Right renal cortex interstitium (tissue), 3 donors: ENCODE measurements around the gene STIMATE. TPM values are rescaled to one million over a fixed set of nuclear protein-coding genes. Genes with fewer than 3 reads are reported as not detected.

Experiments
- DNase-seq, 3 donors: peaks; one replicate each; pipeline ENCODE4 v3.0.0-alpha.2; 2013; ENCODE audit warnings: low read depth in 3 of 3, low spot score in 2 of 3
- polyA plus RNA-seq, 3 donors: library from polyadenylated mRNA; unstranded; fragments of 120-200 nt; gene quantifications; one replicate each; pipeline ENCODE4 v1.2.1, GENCODE V29; 2013; ENCODE audit not compliant: insufficient read length in 3 of 3

STIMATE gene
- polyA plus RNA-seq, 3 donors = 14.7 to 15.8 (median 15.2) TPM

DNA sequence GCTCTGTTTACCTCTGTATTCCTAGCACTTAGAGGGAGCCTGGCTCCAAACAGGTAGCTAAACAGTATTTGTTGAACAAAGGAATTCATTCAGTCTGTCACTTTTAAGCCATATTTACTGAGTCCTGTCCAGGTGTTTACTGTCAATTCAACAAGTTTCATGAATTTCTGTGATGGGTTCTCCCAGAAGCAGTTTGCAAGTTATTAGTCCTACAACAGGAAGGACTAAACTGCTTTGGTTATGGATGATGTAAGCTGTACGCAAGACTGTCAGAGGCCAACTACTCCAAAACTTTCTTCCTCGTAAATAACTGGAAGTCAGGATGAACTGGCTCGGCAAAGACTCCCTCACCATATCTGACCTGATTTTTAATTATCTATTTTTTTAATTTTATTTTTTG is 25.1 kb downstream of the STIMATE start:
- no peak for DNase-seq

DNA sequence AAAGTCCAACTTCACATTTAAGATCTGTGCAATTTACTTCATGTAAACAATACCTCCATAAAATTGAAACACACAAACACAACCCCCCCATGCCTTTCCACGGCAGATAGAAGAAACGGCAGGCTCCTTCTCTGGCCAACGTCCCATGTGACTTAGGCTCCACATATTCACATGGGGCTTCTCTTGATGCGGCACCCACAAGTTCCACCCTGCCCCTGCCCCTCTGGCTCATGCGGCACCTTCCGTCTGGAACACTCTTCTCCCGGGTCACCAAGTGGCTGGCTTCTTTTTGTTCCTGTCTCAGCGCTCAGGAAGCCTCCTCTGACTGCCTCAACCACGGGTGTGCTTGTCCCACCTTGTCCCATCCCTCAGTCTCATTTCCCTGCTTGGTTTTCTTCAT is 25.6 kb downstream of the STIMATE start:
- no peak for DNase-seq

DNA sequence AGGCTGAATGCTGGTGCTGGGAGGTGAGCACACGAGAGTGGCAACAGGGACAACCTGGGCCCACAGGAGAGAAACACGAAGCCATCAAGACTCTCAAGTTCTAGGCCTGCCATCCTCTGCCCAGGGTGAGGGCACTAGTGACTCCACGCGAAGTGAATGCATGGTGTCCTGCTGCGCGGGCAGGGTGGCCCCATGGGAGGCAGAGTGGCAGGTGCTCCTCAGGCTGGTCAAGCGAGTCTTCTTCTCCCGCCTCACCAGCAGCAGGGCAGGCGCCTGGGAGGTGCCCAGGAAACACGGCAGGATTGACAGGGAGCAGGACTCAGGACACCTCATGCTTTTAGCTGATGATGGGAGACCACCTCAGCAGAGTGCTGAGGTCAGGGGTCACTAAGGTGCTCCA is 26.9 kb downstream of the STIMATE start:
- DNase-seq = no peak

DNA sequence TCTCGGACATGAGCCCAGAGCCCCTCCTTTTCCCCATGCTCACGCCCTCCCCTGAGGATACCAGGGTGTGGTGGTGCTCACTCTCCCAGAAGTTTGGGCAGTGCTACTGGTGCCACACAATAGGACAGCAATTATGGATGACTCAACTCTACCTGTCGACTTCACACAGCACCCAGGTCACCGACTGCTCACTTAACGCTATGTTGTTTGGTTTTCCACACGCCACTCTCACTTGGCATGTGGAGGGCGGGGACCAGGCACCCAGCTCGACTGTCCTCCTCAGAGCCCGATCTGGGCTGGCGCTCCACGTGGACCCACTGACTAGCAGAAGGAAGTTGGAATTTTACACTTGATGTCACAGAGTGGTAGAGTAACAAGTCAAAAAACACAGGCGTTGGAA is 30.9 kb downstream of the STIMATE start:
- no peak for DNase-seq

DNA sequence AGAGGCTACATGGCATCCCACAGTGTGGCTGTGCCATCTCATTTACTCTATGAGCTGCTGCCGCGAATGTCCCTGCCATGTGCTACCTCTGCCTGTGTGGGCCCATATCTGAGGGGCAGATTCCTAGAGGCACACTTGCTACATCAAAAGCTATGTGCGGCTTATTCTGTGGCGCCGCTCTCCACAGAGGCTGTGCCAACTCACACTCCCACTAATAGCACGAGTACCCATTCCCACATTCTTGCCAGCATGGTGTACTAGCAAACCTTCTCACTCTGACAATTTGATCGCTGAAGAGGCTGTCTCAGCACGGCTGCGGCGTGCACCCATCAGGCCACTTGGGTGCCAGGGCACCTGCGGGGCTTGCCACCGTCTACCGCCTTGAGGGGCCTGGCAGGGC is 31.4 kb downstream of the STIMATE start:
- no peak for DNase-seq

DNA sequence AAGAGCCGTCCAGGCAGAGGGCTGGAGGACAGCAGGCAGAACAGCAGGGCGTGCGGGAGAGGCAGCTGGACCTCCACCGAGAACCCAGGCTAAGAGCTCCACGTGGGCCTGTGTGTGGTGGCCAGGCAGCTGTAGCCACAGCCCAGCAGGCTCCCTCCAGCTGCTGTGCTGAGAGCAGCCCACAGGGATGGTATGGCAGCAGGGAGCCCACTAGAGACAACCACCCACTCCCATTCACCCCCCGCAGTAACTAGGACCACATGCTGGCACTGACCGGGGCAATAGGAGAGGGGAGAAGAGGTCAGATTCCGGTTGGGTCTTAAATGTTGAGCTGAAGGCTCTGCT is 37.0 kb downstream of the STIMATE start:
- DNase-seq = no peak

DNA sequence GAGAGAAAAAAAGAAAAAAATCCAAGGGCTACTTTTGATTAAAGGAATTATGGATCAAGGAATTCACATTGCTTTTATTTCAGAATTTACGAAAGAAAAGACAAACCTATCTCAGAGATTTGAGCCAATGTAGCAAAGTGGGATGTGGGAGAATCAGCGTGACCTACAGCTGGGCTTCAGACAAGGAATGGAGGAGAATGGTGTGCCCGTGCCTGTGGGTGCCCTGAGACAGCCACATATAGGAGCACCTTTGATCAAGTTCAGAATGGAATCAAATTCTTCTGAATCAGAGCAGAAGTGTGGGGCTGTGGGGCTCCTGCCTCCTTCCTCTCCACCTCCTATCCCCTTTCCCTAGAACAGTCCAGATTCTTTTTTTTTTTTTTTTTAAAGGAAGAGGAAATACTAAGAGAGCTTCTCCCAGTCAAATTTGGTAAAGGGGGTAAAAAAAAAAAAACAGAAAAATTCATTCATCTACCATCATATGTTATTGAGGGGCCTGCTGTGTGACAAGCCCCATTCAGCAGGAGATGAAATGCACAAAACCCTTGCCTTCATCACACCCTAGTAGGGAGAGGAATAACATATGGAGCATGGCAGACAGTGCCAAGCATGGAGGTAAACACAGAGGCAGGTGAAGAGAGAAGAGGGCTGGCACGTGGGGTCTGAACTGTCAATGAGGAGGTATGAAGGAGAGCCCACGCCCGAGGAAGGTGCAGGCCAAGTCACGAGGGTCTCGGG is 37.5 kb downstream of the STIMATE start:
- no peak for DNase-seq

DNA sequence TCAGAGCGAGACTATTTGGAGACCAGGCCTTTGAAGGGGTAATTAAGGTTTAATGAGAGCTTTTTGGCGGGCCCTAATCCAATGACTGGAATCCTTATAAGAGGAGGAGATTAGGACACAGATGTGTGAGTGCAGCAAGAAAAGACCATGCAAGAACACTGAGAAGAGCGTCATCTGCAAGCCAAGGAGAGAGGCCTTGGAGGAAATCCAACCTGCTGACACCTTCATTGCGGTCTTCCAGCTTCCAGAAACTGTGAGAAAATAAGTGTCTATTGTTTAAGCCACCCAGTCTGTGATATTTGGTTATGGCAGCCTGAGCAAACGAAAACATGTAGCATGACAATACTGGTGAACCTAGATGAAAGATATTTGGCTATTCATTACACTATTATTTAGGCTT is 39.5 kb downstream of the STIMATE start:
- no peak for DNase-seq

DNA sequence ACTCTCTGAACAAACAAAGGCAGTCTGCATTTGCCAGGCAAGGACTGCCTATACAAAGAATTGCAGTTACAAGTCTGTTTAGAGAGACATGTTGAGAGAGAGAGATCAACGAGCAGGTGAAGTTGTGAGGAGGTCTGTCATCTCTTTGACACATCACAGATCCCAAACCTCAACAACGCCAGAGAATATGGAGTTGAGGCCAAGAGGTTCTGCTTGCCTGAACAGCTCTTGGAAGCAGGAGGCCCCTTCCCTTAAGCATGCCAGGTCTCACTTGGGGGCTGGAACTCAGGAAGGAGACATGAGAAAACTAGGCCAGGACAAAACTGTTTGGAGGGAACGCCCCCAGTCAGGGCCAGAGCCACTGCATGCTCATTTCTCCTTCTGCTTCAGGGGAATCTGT is 40.2 kb downstream of the STIMATE start:
- DNase-seq = no peak

DNA sequence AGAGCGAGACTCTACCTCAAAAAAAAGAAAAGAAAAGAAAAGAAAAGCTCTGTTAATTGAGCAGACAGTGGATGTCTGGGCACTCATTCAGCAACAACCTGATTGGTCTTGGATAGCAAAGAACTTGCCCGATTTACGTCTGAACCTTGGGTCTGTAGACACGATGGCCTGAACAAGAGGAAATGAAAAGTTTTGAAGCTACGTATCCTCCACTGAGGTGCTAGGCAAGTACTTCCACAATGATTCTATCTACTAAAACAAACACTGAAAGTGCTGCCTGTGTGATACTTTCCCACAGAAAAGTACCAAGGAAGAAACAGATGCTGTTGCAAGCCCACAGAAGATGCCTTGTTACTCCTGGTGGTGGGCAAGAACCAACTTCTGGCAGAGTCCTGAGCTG is 40.7 kb downstream of the STIMATE start:
- DNase-seq = no peak

DNA sequence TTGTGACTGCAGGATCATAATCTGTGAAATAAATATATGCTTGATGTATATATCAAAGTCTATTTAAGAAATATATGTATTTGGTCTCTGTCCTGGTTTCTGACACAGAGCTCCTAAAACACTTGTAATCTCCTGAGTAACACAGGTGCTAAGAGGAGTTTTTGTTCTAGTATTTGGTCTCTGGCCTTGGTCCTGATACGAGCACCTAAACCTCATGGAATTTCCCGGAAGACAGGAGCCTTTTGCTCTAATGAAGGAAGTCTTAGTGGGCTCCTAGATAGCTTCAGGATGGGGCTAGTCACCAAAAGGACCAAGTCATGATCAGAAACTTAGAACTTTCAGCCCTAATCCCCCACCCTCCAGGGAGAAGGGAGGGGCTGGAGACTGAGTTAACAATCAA is 43.3 kb downstream of the STIMATE start:
- no peak for DNase-seq

DNA sequence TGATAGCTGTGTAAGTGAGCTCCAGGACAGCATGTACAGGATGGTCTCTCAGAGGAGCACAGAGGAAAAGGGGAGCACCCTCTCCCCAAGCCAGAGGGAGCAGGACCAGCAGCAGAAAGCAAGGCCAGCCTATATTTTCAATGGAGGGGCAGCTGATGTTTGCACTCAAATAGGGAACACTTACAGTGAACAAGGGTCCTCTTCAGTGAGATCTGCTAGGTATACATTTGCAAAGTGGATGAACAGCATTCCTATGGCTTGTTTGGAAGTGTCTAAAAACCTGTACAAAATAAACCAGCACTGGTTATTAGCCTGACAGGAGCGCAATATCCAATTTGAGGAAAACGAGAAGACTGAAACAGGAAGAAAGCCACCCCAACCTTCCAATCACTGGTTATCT is 44.9 kb downstream of the STIMATE start:
- no peak for DNase-seq

DNA sequence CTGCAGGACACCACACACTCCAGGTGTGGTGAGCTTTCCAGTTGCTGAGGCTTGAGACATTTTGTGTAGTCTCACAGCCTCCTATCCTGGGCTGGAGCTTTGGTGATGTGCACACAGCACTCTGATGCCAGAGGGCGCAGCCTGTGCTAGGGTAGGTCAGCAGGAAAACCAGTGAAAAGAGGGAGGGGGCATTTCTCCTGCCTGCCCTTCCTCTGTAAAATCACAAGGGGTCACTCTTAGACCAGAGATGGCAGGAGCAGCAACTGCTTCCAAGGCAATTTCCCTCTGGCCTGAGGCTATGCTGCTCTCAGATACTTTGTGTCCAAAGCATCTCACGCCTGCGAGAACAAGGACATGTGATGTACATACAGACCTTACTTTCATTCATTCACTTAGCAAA is 46.0 kb downstream of the STIMATE start:
- no peak for DNase-seq

DNA sequence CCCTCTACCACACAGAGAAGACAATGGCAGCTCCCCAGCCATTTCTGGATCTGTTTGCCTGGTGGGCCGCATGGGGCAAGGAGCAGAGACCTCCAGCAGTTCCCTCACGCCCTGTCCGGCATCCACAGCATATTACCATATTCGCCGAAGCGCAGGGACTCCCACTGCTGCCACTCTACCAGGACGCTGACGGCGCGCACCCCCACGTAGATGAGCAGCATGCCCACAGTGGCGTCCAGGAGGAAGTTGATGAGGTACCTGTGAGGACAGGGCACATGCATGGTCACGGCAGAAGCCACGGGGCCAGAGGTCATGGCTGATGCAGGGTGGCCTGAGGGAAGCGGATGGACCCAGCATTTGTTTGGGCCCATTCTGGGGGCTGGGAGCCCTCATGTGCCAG is 47.7 kb downstream of the STIMATE start:
- DNase-seq = no peak

DNA sequence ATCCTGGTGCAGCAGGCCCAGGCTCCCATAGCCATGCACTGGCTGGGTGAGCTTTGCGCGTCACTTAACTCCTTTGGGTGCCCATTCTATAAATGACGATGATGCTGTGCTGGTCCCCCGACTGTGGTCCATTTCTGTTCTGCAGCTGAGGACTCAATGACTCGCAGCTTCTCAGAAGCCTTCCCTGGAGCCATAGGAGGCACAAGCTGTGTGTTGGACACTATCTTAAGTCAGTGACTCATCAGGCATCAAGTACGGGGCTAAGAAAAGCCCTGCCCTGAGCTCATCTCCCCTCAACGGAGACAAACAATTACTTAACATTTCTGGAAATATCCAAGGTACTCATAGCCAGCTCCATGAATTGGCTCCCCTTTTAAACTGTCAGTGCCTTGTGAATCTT is 48.7 kb downstream of the STIMATE start:
- no peak for DNase-seq

DNA sequence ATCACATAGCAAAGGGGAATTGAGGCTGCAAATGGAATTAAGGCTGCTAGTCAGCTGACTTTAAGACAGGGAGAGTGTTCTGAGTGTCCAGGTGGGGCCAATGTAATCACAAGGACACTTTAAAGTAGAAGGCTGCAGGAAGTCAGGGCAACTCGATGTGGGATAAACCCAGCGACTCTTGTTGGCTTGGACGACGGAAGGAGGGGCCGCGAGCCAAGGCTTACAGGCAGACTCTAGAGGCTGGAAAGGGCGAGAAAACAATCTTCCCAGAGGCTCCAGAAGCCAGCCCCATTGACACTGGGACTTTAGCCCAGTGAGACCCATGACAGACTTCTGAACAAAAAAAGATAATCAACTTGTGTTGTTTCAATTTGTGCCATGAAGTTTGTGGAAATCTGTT is 49.6 kb downstream of the STIMATE start:
- DNase-seq = no peak

DNA sequence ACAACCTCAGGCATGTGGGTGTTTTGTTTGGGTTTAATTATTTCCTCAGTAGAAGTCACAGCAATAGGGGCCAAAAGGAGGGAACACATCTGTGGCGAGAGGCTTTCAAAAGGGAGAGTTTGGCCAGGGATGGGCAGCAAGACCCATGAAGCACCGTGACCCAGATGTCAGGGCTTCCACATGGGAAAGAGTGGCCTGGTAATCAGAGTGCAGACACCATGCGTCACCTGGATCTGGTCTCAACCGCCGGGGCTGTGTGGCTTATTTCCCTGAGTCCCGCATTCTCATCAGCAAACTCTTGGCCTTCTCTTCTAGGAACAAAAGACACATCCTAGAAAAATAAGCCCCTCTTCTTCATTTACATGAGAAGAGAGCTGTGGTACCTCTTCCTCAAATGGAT is 50.1 kb downstream of the STIMATE start:
- no peak for DNase-seq

DNA sequence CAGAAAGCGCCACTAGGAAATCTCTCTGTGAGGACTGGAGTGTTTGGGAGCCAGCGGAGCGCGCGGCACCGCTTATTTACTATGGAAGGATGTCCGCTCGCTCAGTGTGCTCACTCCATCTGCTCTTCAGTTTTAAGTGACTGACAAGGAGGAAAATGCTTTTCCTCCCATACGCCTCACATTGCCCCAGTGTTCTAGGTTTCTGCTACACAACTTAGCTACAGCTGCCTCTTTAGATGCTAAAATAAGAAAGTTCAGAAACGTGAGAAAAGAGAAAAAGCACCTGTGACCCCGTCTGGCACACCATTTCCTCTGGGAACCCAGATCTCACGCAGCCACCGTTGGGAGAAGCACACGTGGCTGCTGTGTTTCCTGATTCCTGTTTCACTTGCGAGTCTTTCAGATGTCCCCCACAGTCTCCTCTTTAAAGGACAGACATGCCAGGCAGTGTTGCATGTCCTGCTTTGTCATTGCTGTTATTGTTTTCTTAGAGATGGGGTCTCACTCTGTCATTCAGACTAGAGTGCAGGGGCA is 50.8 kb downstream of the STIMATE start:
- DNase-seq = no peak

DNA sequence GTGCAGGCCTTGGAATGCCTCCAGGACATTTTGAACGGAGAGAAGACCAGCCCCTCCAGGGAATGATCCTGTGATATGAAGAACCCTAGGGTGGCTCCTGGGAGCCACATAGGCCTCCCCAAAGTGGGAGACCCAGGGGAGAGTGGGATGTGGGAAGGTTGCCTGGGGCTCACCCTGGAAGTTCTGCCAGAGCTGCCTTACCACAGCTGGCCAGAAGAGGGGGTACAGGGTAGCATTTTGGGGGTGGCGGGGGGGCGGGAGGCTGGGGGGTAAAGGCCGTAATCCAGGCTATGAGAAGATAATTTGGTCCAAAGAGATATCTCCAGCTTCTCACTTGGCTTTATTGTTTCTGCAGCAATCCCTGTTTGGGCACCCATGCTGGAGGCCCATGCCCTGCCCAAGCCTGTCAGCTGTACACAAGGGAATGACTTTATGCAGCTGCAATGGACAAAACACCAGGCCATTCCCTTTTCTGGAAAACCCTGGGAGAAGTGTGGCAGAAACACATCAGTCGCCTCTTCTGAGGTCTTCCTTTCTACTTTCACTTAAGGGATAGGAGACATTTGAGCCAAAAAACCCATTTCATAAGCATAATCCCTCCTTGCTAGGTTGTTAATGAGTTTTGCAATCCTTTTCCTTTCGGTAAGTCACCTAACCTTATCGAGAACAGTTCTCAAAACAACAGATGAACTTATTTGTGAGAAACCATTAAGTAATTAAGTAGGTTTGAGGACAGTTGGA is 51.5 kb downstream of the STIMATE start:
- no peak for DNase-seq

DNA sequence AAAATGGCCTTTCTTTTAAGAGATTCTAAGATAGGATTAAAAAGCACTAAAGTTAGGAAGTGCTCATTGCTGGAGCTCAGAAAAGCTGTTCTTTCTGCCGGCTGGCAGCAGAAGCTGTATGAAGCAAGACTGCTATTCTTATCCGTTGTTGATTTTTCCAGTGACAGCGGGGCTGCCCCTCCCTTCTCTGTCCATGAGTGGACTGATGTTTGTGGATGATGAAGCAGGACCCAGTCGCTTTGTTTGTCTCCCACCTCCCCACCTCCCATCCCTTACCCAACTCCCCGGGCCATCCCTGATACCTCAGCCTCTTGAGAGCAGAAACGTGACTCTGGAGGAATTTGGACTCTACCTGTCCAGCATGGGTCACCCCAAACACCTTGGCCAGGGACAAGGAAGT is 52.2 kb downstream of the STIMATE start:
- no peak for DNase-seq

DNA sequence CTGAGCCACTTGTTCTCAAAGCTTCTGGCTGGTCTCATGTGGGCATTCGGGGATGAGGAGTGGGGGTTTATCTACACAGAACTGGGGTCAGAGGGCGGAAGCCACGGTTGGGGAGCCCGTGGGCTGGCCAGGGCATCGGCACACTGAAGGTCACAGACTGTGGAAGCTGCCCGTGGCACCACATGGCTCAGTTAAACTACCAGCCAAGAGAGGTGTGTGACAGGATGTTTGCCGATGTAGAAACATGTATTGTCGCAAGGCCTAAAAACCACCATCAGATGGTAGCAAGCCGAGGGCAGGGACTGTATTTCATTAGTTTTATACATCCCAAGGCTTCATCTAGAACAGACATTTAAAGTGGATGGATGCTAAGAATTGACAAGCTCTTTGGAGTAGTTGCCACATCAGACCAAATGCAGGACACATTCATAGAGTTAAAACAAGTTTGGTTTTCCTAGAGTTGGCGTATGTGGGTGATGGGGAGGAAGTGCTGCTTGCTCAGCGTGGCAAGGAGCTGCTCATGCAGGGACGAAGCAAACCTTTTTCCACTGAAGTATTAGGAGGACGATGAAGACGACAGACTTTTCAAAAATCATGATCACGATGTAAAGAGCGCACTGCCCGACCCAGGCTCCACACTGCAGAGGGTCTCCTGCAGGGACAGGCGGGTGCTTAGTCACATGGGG is 52.9 kb downstream of the STIMATE start:
- no peak for DNase-seq

DNA sequence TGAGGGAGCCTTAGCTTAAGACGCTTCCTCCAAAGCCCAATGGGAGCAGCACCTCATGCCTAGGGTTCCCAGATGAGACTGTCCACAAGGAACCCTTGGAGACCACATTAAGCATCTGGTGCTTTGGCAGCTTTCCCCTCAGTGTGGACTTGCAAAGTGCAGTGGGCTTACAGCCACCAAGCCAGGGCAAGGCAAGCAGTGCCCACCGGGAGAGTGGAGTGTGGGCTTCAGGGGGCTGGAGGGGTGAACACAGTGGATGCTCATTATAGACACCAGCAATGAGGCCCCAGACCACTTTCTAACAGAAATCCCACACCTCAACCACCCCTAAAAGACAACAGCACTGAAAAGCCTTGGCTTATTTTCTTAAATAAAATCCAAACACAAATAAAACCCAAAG is 53.5 kb downstream of the STIMATE start:
- no peak for DNase-seq
